K562 (cell line): ENCODE data around the gene NUP88. TPM values are rescaled to one million over a fixed set of nuclear protein-coding genes. Genes with fewer than 3 reads are reported as not detected.

Source experiments
- ATF3 ChIP-seq, 2 experiments: fragments of 450-650 bp in 1 of 2; sonication (generic) in 1 of 2; formaldehyde crosslinking in 1 of 2; IDR thresholded peaks in 1 of 2; conservative IDR thresholded peaks in 1 of 2; 2 replicates each; pipeline versions ENCODE4 v1.6.1 to v1.8.1; 2016 to 2023; ENCODE audit warnings: mild to moderate bottlenecking in 2 of 2, moderate library complexity in 2 of 2, inconsistent platforms in 1 of 2, missing genetic modification reagents in 1 of 2
- CEBPB ChIP-seq: fragments of 450-650 bp; IDR thresholded peaks from 2 replicates; pipeline ENCODE4 v1.6.1; 2016; ENCODE audit warnings: missing genetic modification characterization, missing compliant biosample characterization
- DEAF1 ChIP-seq: fragments of 450-650 bp; formaldehyde crosslinking; IDR thresholded peaks from 2 replicates; pipeline ENCODE4 v1.4.0; 2020; ENCODE audit warnings: mild to moderate bottlenecking, moderate library complexity
- ELF1 ChIP-seq: fragments of 200-800 bp; sonication (Bioruptor generic); IDR thresholded peaks from 2 replicates; pipeline ENCODE4 v1.6.1; 2016; ENCODE audit warnings: missing genetic modification characterization, missing compliant biosample characterization
- GATA2 ChIP-seq: sonication (generic); formaldehyde crosslinking; IDR thresholded peaks from 2 replicates; pipeline ENCODE4 v1.4.0; 2020; ENCODE audit warnings: mild to moderate bottlenecking, missing genetic modification reagents
- MEIS2 ChIP-seq: fragments of 450-650 bp; IDR thresholded peaks from 2 replicates; pipeline ENCODE4 v1.6.1; 2014; ENCODE audit warnings: mild to moderate bottlenecking; ENCODE audit not compliant: partially characterized antibody
- MGA ChIP-seq: fragments of 450-650 bp; IDR thresholded peaks from 2 replicates; pipeline ENCODE4 v1.6.1; 2016; ENCODE audit warnings: mild to moderate bottlenecking, moderate library complexity
- NBN ChIP-seq: fragments of 450-650 bp; IDR thresholded peaks from 2 replicates; pipeline ENCODE4 v1.6.1; 2016; ENCODE audit warnings: low read depth, mild to moderate bottlenecking
- NFE2L1 ChIP-seq: fragments of 450-650 bp; IDR thresholded peaks from 2 replicates; pipeline ENCODE4 v1.6.1; 2016; ENCODE audit warnings: missing genetic modification characterization, low read depth, mild to moderate bottlenecking, missing compliant biosample characterization, moderate library complexity, borderline replicate concordance
- POLR2A ChIP-seq: fragments of 450-650 bp; conservative IDR thresholded peaks from 2 replicates; pipeline ENCODE4 v1.6.1; 2016
- SNAPC5 ChIP-seq: fragments of 250-450 bp; sonication (Bioruptor Pico); IDR thresholded peaks from 2 replicates; pipeline ENCODE4 v1.8.0; 2021; ENCODE audit warnings: moderate library complexity, mild to moderate bottlenecking, inconsistent platforms
- ZBTB17 ChIP-seq: fragments of 450-650 bp; formaldehyde crosslinking; IDR thresholded peaks from 2 replicates; pipeline ENCODE4 v1.4.0; 2020; ENCODE audit warnings: mild to moderate bottlenecking
- ZFX ChIP-seq: sonication (generic); formaldehyde crosslinking; IDR thresholded peaks from 2 replicates; pipeline ENCODE4 v1.8.0; 2022; ENCODE audit warnings: mild to moderate bottlenecking, missing genetic modification reagents, moderate library complexity
- ZNF133 ChIP-seq: fragments of 250-450 bp; sonication (Bioruptor Pico); IDR thresholded peaks from 2 replicates; pipeline ENCODE4 v1.4.0; 2020; ENCODE audit warnings: mild to moderate bottlenecking
- polyA plus RNA-seq, 8 experiments: library from polyadenylated mRNA; depleted of rRNA in 4 of 8; stranded (reverse) in 5 of 8; unstranded in 3 of 8; fragments of >200 nt; fragmentation: Nextera tagmentation in 2 of 8; fragmentation: Illumina TruSeq in 1 of 8; extraction: Ambion mirVana in 2 of 8; extraction: Trizol in 1 of 8; gene quantifications; 2 replicates each; pipeline versions ENCODE4 v1.2.1 to v1.2.3, GENCODE V29; 2011 to 2014; ENCODE audit warnings: inconsistent platforms in 1 of 8, missing spikeins in 1 of 8
- total RNA-seq, 7 experiments: library from RNA; depleted of rRNA in 6 of 7; stranded (reverse); fragments of >200 nt in 6 of 7; fragmentation: Illumina TruSeq in 2 of 7; extraction: Trizol in 2 of 7; gene quantifications; 2 replicates each; pipeline versions ENCODE4 v1.2.1 to v1.2.3, GENCODE V29; 2011 to 2021; ENCODE audit warnings: low replicate concordance in 1 of 7

The NUP88 gene
- total and polyA plus RNA-seq, 9 of the 15 experiments (the other 6 are each of a cell fraction or from before 2014, with no cell fraction given): 59.9 to 160 (median 119) TPM

GRCh38 chr17:5413682-5414081 lies 5.8 kb downstream of the NUP88 start (continued):
- TF ChIP-seq ATF3 (IDR thresholded peaks at IDR 0.05) (peak; percentile 93), ATF3 (CRISPR knock-in tag; conservative IDR thresholded peaks at IDR 0.05) (no peak), MEIS2 (peak; percentile 55), MGA (no peak), ZNF133 (CRISPR knock-in tag) (no peak), DEAF1 (no peak), NFE2L1 (tag) (no peak), ELF1 (tag) (no peak), CEBPB (tag) (peak; percentile 59), GATA2 (CRISPR knock-in tag) (no peak), NBN (no peak), ZBTB17 (CRISPR knock-in tag) (no peak), POLR2A (no peak), SNAPC5 (CRISPR knock-in tag) (no peak), ZFX (CRISPR knock-in tag) (no peak)
